K562 (cell line): ENCODE measurements around the gene HIPK2. TPM values are rescaled to one million over a fixed set of nuclear protein-coding genes. Genes with fewer than 3 reads are reported as not detected.

ENCODE experiments used
- ATAC-seq: fragments of 200-7000 bp; cut with Tn5 transposase; 3 replicates; pipeline ENCODE4 v1.9.1; 2020; ENCODE audit warnings: moderate library complexity
- BruUV-seq: library from RNA; stranded (reverse); fragments of 400-500 nt; replicated peaks from 2 replicates; lab custom pipeline; 2021; lab: Mats Ljungman, UMichigan
- CTCF ChIA-PET: fragments of 300-600 bp; formaldehyde crosslinking; extraction: SDS; loops from one replicate; lab custom pipeline; 2021; ENCODE audit warnings: low intra/inter-chr PET ratio; lab: Yijun Ruan, JAX
- POLR2A ChIA-PET: fragments of 300-600, 350-650 bp; sonication (Branson Sonifier 250); formaldehyde crosslinking; extraction: SDS; loops from one replicate; lab custom pipeline; 2021; ENCODE audit warnings: antibody characterized with exemption, inconsistent platforms; lab: Yijun Ruan, JAX
- DNase-seq, 4 experiments: peaks; one replicate each; pipeline versions ENCODE4 v3.0.0 to v3.0.0-alpha.2; 2011 to 2018; ENCODE audit warnings: low spot score in 3 of 4, mixed read lengths in 3 of 4; ENCODE audit errors: extremely low read depth in 1 of 4
- FAIRE-seq: peaks from 2 replicates; lab custom pipeline; 2011; peaks lifted over from hg19 to GRCh38; lab: Jason Lieb, UNC
- H2AFZ ChIP-seq: 2 replicates; pipeline ENCODE4 v1.6.0; 2011; ENCODE audit warnings: low read depth, low read length, control low read depth, inconsistent platforms
- H3K27ac ChIP-seq: fragments of 200-600 bp; 3 replicates; pipeline ENCODE4 v1.8.0; 2011; ENCODE audit warnings: low read depth, mild to moderate bottlenecking, control low read depth, inconsistent platforms, low read length, moderate library complexity, mixed read lengths; ENCODE audit errors: extremely low read depth
- H3K27me3 ChIP-seq, 2 experiments: fragments of 300-600 bp in 1 of 2; 2 replicates in 1 of 2; 3 replicates in 1 of 2; pipeline versions ENCODE4 v1.6.0 to v1.8.0; 2011; ENCODE audit warnings: inconsistent platforms in 2 of 2, low read length in 2 of 2, mild to moderate bottlenecking in 1 of 2, mixed read lengths in 1 of 2, moderate library complexity in 1 of 2; ENCODE audit not compliant: control insufficient read depth in 2 of 2, insufficient read depth in 2 of 2
- H3K36me3 ChIP-seq: fragments of 300-600 bp; 3 replicates; pipeline ENCODE4 v1.8.0; 2011; ENCODE audit warnings: mild to moderate bottlenecking, low read length, inconsistent platforms; ENCODE audit not compliant: control insufficient read depth, insufficient read depth
- H3K4me1 ChIP-seq, 2 experiments: fragments of 200-600 bp in 1 of 2; replicated peaks in 1 of 2; 2 replicates in 1 of 2; 3 replicates in 1 of 2; pipeline versions ENCODE4 v1.5.1 to v1.8.0; 2011; ENCODE audit warnings: inconsistent platforms in 2 of 2, low read length in 2 of 2, mild to moderate bottlenecking in 1 of 2, mixed read lengths in 1 of 2, moderate library complexity in 1 of 2; ENCODE audit not compliant: control insufficient read depth in 2 of 2, insufficient read depth in 2 of 2
- H3K4me2 ChIP-seq: 2 replicates; pipeline ENCODE4 v1.6.1; 2011; ENCODE audit warnings: low read length, control low read depth, inconsistent platforms, mixed read lengths; ENCODE audit not compliant: insufficient read depth
- H3K4me3 ChIP-seq: fragments of 200-600 bp; sonication (generic), shearing (Covaris generic); 2 replicates; pipeline ENCODE4 v1.5.1; 2016; ENCODE audit warnings: control low read depth, inconsistent platforms
- H3K79me2 ChIP-seq: fragments of 200-600 bp; 3 replicates; pipeline ENCODE4 v1.8.0; 2011; ENCODE audit warnings: low read length, inconsistent platforms; ENCODE audit not compliant: control insufficient read depth, insufficient read depth
- H3K9ac ChIP-seq, 2 experiments: 2 replicates each; pipeline versions ENCODE4 v1.6.0 to v1.6.1; 2011; ENCODE audit warnings: low read depth in 2 of 2, low read length in 2 of 2, control low read depth in 1 of 2, inconsistent platforms in 1 of 2, mild to moderate bottlenecking in 1 of 2, mixed read lengths in 1 of 2; ENCODE audit not compliant: insufficient read depth in 1 of 2
- H3K9me1 ChIP-seq: one replicate; pipeline ENCODE4 v1.6.0; 2011; ENCODE audit warnings: inconsistent platforms, mild to moderate bottlenecking, low read length, moderate library complexity; ENCODE audit not compliant: control insufficient read depth, insufficient read depth
- H3K9me3 ChIP-seq: replicated peaks from 2 replicates; pipeline ENCODE4 v1.5.1; 2011; ENCODE audit warnings: low read depth, low read length, inconsistent platforms; ENCODE audit not compliant: control insufficient read depth, insufficient read depth
- H4K20me1 ChIP-seq: replicated peaks from 2 replicates; pipeline ENCODE4 v1.6.1; 2011; ENCODE audit warnings: low read length, inconsistent platforms, mixed read lengths; ENCODE audit not compliant: control insufficient read depth, insufficient read depth
- CBFA2T2 ChIP-seq: fragments of 450-650 bp; conservative IDR thresholded peaks from 2 replicates; pipeline ENCODE4 v1.6.1; 2017; ENCODE audit warnings: mild to moderate bottlenecking
- CBFB ChIP-seq: sonication (generic); formaldehyde crosslinking; IDR thresholded peaks from 2 replicates; pipeline ENCODE4 v1.4.0; 2020; ENCODE audit warnings: mild to moderate bottlenecking, missing genetic modification reagents
- GABPB1 ChIP-seq: sonication (generic); formaldehyde crosslinking; IDR thresholded peaks from 2 replicates; pipeline ENCODE4 v1.8.0; 2022; ENCODE audit warnings: mild to moderate bottlenecking, missing genetic modification reagents
- ZC3H4 ChIP-seq: sonication (generic); formaldehyde crosslinking; IDR thresholded peaks from 2 replicates; pipeline ENCODE4 v1.9.0; 2021; ENCODE audit warnings: missing genetic modification reagents, borderline replicate concordance
- ZNF146 ChIP-seq: IDR thresholded peaks from one replicate; pipeline ENCODE4 v1.6.1; 2018; ENCODE audit warnings: missing compliant biosample characterization; ENCODE audit not compliant: unreplicated experiment
- WGBS: fragments of 100-300 bp; shearing (Covaris generic); methylation state at CpG from one replicate; pipeline ENCODE4 v1.1.6; 2016; ENCODE audit warnings: low coverage, mixed read lengths; ENCODE audit not compliant: insufficient coverage; ENCODE audit errors: missing lambda C conversion rate; 5-methylcytosine and 5-hydroxymethylcytosine counted together
- in situ Hi-C: fragments of 300-500 bp; cut with MboI; formaldehyde crosslinking; loops from 4 replicates; pipeline ENCODE4 v1.15.0; 2018; ENCODE audit warnings: inconsistent platforms, mixed read lengths
- intact Hi-C: fragments of 100-400 bp; cut with micrococcal nuclease; formaldehyde crosslinking; loops from 2 replicates; pipeline ENCODE4 v1.14.2; 2022
- polyA plus RNA-seq, 8 experiments: library from polyadenylated mRNA; depleted of rRNA in 4 of 8; stranded (reverse) in 5 of 8; unstranded in 3 of 8; fragments of >200 nt; fragmentation: Nextera tagmentation in 2 of 8; fragmentation: Illumina TruSeq in 1 of 8; extraction: Ambion mirVana in 2 of 8; extraction: Trizol in 1 of 8; gene quantifications; 2 replicates each; pipeline versions ENCODE4 v1.2.1 to v1.2.3, GENCODE V29; 2011 to 2014; ENCODE audit warnings: inconsistent platforms in 1 of 8, missing spikeins in 1 of 8
- total RNA-seq, 7 experiments: library from RNA; depleted of rRNA in 6 of 7; stranded (reverse); fragments of >200 nt in 6 of 7; fragmentation: Illumina TruSeq in 2 of 7; extraction: Trizol in 2 of 7; gene quantifications; 2 replicates each; pipeline versions ENCODE4 v1.2.1 to v1.2.3, GENCODE V29; 2011 to 2021; ENCODE audit warnings: low replicate concordance in 1 of 7
- TF ChIP-seq, protein P1 (sequence below): sonication (generic); formaldehyde crosslinking; IDR thresholded peaks from 2 replicates; pipeline ENCODE4 v1.9.0; 2022; ENCODE audit warnings: mild to moderate bottlenecking, missing genetic modification reagents

HIPK2 gene
- total and polyA plus RNA-seq, 9 of the 15 experiments (the other 6 are each of a cell fraction or from before 2014, with no cell fraction given): 0.69 to 19.8 (median 5.1) TPM

DNA sequence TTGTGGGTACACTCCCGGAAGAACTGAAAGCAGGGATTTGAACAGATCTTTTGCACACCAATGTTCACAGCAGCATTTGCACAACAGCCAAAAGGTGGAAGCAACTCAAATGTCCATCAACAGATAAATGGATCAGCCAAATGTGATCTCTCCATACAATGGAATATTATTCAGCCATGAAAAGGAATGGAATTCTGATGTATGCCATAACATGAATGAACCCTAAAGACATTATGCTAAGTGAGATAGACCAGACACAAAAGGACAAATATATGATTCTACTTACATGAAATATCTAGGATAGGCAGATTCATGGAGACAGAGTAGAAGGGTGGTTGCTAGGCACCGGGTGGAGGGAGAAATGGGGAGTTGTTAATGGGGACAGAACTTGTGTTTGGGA is 217.6 kb downstream of the HIPK2 start (continued):
- TF ChIP-seq ZC3H4 (CRISPR knock-in tag) (no peak), GABPB1 (CRISPR knock-in tag) (no peak), ZNF146 (peak; percentile 98)

DNA sequence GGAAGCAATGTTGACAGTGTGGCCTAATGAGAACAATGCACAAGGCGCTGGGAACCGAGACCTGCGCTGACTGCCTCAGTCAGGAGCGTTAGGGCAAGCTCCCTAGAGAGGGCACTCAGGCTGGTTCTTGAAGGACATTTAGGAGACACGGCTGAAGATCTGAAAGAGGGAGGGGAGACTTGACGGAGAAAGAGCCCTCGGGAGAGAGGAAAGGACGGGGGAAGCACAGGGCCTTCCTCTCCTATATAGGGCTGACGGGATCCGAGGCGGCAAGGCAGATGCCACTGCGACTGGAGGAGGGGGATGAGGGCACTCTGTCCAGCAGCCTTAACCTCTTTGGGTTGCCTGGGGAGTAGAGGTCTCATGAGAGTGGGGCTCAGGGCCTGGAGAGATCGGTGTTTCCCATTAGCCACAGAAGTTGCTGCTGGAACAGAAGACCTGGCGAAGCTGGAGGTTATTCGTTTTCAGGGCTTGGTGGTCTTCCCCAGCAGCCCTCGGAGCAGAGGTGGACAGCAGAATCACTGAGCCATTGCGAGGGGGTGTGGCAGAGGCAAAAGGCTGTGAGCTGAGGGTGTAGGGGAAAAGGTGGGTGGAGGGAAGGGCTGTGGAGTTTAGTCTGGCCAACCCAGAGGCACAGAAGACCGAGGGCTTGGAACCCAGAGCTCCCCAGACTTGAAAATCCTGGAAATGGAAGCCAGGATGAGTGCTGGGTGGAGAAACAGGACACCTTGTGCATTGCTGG is 218.3 kb downstream of the HIPK2 start:
- Histone ChIP-seq H3K4me1 (peaks cover 0 to 10% of the 10 kb centered on the region in 2 experiments; a peak in 3 of 5 replicates), H3K27me3 (peaks cover 19 to 25% of the 10 kb centered on the region in 2 experiments; a peak in 4 of 5 replicates), H3K9me1 (no peaks in the 10 kb centered on the region), H4K20me1 (no peaks in the 10 kb centered on the region), H3K36me3 (no peaks in the 10 kb centered on the region), H3K9ac (peak overlapping the region in 1 of 2 experiments; percentile 17; a peak in 1 of 4 replicates), H3K27ac (no peak overlapping the region), H3K79me2 (no peaks in the 10 kb centered on the region), H2AFZ (no peak overlapping the region), H3K4me2 (no peak overlapping the region), H3K9me3 (no peaks in the 10 kb centered on the region), H3K4me3 (no peak overlapping the region)
- TF ChIP-seq CBFA2T2 (no peak), CBFB (CRISPR knock-in tag) (0 out of 2 replicates have a peak, but pooled peaks have one; percentile 40)
- TF ChIP-seq, protein P1, sequence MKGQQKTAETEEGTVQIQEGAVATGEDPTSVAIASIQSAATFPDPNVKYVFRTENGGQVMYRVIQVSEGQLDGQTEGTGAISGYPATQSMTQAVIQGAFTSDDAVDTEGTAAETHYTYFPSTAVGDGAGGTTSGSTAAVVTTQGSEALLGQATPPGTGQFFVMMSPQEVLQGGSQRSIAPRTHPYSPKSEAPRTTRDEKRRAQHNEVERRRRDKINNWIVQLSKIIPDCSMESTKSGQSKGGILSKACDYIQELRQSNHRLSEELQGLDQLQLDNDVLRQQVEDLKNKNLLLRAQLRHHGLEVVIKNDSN: peak; percentile 5; the same call in 1 of the 2 replicates
- POLR2A ChIA-PET: interaction anchor here (0.7 kb wide), 1 partner anchor 542 kb away, joined by 4 read pairs; no protein-coding TSS in a partner anchor
- FAIRE-seq: no peak
- DNase-seq: no peak
- WGBS: 13% methylated on average over 18 of the region's 18 CpGs
- no TSS peak for BruUV-seq
- in situ Hi-C loops: no loop called here
- intact Hi-C loops: loop anchor here (10.0 kb wide), 1 partner anchor 125 kb away; no protein-coding TSS in a partner anchor
- CTCF ChIA-PET: no interaction called here
- ATAC-seq: no peak
